Fibroblast of villous mesenchyme (primary cell): Measurements from ENCODE around the gene EYS. TPM values are rescaled to one million over a fixed set of nuclear protein-coding genes. Genes with fewer than 3 reads are reported as not detected.
"Not testable (repeated sequence)": the region's sequence is repeated elsewhere in the genome, so short reads cannot be mapped to it uniquely, and the experiment has no call there.

Experiments
- DNase-seq: peaks from one replicate; pipeline ENCODE4 v3.0.0-alpha.2; 2010; ENCODE audit warnings: low read depth
- H3K4me3 ChIP-seq: 2 replicates; pipeline ENCODE4 v1.5.1; 2011; ENCODE audit warnings: low read depth, mild to moderate bottlenecking, low read length
- total RNA-seq: library from RNA; depleted of rRNA; stranded (reverse); fragments of >200 nt; gene quantifications from 2 replicates; pipeline ENCODE4 v1.2.3, GENCODE V29; 2012
- TF ChIP-seq, protein P1 (sequence below): IDR thresholded peaks from 2 replicates; pipeline ENCODE4 v1.5.1; 2012; ENCODE audit warnings: low read depth, mild to moderate bottlenecking, low read length; ENCODE audit not compliant: insufficient read depth

Gene EYS
- total RNA-seq, 1 donor = under 0.01 TPM

DNA sequence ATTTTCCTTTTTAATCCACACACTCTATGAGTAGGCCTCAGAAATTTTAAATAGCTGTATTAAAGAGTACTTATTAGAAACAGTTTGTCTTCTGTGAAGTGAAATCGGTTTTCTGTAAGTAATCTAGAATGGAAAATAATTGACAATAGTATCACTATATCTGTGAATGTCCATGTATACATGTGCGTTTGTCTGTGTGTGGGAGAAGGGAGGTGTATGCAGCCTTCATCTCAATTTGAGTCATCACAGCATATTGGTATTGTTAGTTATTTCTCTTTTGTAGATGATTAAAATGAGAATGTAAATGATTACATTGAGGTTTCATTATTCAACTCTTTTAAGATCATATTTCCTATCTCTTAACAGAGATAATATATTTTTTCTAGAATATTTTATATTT is 206.0 kb downstream of the EYS start:
- H3K4me3 ChIP-seq = no peak overlapping the region
- DNase-seq = no peak
- TF ChIP-seq, protein P1, sequence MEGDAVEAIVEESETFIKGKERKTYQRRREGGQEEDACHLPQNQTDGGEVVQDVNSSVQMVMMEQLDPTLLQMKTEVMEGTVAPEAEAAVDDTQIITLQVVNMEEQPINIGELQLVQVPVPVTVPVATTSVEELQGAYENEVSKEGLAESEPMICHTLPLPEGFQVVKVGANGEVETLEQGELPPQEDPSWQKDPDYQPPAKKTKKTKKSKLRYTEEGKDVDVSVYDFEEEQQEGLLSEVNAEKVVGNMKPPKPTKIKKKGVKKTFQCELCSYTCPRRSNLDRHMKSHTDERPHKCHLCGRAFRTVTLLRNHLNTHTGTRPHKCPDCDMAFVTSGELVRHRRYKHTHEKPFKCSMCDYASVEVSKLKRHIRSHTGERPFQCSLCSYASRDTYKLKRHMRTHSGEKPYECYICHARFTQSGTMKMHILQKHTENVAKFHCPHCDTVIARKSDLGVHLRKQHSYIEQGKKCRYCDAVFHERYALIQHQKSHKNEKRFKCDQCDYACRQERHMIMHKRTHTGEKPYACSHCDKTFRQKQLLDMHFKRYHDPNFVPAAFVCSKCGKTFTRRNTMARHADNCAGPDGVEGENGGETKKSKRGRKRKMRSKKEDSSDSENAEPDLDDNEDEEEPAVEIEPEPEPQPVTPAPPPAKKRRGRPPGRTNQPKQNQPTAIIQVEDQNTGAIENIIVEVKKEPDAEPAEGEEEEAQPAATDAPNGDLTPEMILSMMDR = no peak

DNA sequence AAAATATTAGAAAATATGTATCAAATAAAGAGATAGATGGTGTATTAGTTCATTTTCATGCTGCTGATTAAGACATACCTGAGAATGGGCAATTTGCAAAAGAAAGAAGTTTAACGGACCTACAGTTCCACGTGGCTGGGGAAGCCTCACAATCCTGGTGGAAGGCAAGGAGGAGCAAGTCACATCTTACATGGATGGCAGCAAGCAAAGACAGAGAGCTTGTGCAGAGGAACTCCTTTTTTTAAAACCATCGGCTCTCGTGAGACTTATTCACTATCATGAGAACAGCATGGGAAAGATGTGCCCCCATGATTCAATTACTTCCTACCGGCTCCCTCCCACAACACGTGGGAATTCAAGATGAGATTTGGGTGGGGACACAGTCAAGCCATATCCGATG is 223.4 kb downstream of the EYS start:
- DNase-seq, H3K4me3 ChIP-seq: not testable (repeated sequence)

DNA sequence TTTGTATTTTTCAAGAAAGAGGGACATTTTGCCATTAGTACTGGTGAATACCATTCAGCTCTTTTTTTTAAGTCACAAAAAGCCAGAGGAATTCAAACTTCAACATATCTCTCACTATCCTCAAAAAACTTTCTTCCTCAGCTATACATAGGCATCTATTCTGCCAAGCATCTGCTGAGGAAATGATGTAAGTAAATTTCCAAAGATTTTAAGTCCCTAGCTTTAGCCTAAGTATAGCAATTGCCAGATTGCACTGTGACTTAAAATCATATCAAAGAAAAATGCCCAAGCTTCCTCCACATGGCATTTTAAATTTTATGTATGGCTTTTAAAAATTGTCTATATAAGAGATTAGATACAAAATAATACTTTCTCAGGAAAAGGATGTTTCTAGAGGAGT is 237.4 kb downstream of the EYS start:
- H3K4me3 ChIP-seq = no peak overlapping the region
- TF ChIP-seq, protein P1 = no peak

DNA sequence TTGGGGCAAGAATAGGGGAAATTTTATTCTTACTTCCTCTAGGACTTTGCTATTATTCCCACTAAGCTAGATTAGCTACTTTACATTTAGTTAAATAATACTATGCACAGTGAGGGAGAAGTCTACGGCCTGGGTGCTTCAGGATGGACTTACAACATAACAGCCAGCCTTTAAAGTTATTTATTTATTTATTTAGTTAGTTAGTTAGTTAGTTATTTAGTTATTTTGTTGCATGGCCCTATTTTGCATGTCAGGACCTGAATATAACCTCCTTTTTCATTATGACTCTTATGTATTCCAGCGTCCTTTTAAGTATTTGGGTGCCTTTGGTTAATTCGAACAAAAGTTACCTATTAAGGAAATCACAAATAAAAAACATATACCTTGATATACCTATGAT is 238.7 kb downstream of the EYS start:
- DNase-seq = no peak
- TF ChIP-seq, protein P1 = no peak
- H3K4me3 ChIP-seq = no peak overlapping the region

More for the DNA sequence above, 237.4 kb downstream of the EYS start:
- DNase-seq = no peak

DNA sequence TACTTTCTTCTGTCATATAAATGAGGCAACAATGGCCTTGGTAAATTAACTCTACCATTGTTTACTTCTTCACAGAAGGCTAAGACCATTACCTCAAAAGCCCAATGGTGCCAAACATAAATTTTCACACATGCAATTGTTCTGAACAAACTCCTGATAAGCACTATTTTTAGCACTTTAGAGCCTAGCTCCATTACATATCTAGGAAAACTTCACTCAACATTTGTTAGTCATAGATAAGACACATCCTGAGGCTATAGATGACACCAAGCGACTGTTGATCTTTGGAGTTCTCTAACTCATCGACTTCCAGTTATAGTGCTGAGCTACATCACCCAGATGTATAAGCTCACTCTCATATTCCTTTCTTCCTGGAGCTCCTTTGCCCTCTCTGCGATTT is 245.9 kb downstream of the EYS start:
- no peak overlapping the region for H3K4me3 ChIP-seq
- no peak for DNase-seq
- TF ChIP-seq, protein P1 = no peak

DNA sequence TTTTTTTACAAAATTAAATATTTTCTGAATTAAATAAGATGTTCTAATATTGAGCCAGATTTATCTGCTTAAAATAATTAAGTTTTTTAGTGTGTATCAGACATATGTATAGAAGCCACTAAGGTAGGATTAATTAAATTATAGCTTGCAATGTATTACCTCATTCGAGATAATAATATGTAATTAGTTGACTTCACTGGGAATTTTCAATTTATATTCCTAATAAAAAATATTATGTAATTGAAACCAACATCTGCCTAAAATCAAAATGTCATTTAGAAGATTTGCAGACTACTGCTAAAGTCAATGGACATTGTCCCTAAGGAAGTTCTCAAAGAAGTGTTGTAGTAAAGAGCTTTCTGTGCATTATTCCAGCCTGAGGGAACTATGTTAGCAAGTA is 254.7 kb downstream of the EYS start:
- TF ChIP-seq, protein P1 = no peak
- H3K4me3 ChIP-seq = no peak overlapping the region
- no peak for DNase-seq

DNA sequence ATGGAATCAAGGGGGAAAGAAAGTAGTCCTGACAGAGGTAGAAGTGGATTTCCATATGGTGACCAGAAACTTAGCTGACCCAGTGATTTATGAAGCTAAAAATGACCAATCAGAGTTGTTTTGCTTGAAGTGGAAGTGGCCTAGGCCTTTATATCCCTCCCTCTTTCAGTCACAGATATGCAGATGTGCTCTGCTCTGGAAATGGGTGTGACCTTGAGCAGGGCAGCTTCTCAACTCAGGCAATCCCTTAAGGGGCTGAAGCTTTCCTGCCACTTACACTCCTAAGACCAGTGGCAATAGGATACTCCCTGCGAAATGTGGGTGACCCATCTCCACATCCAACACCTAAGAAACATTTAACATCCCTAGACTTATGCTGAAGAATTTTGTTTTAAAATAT is 256.6 kb downstream of the EYS start:
- TF ChIP-seq, protein P1 = no peak

More for the DNA sequence above, 256.6 kb downstream of the EYS start:
- DNase-seq = no peak
- H3K4me3 ChIP-seq = no peak overlapping the region
